AG08396 (cell line): ENCODE results near the gene MCL1.
"Not testable (repeated sequence)": the region's sequence is repeated elsewhere in the genome, so short reads cannot be mapped to it uniquely, and the experiment has no call there.

Experiments used
- DNase-seq: peaks from one replicate; pipeline ENCODE4 v3.0.0; 2012; ENCODE audit warnings: low spot score, mixed read lengths

MCL1 gene

DNA sequence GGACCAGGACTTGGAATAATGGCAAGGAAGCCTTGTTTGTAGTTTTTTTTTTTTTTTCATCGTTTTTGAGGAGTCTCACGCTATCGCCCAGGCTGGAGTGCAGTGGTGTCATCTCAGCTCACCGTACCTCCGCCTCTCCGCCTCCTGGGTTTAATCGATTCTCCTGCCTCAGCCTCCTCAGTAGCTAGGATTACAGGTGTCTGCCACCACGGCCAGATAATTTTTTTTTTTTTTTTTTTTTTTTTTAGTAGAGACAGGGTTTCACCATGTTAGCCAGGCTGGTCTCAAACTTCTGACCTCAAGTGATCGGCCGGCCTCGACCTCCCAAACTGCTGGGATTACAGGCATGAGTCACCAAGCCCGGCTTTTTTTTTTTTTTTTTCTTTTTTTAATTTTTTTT lies 23.0 kb upstream of the MCL1 start:
- not testable (repeated sequence) for DNase-seq

DNA sequence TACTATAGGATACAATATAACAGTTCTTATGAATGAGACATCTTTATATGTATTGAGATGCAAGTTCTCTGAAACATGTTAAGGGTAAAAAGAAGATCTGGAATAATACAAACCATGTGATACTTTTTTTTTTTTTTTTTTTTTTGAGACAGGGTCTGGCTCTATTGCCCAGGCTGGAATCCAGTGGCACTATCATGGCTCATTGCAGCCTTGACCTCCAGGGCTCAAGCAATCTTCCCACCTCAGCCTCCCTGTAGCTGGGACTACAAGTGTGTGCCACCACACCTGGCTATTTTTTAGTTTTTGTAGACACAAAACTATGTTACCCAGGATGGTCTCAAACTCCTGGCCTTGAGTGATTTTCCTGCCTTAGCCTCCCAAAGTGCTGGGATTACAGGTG lies 22.1 kb upstream of the MCL1 start:
- DNase-seq = no peak

DNA sequence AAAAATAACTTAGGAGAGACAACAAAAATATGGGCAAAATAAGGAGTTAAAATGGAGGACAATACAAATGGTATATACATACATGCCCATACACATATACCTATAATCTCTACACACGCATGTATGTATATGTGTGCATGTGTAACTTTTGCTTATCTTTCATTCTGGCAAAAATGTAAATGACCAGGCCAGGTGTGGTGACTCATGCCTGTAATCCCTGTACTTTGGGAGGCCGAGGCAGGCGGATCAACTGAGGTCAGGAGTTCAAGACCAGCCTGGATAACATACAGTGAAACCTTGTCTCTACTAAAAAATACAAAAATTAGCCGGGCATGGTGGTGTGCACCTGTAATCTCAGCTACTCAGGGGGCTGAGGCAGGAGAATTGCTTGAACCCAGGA lies 18.9 kb upstream of the MCL1 start:
- DNase-seq = not testable (repeated sequence)

DNA sequence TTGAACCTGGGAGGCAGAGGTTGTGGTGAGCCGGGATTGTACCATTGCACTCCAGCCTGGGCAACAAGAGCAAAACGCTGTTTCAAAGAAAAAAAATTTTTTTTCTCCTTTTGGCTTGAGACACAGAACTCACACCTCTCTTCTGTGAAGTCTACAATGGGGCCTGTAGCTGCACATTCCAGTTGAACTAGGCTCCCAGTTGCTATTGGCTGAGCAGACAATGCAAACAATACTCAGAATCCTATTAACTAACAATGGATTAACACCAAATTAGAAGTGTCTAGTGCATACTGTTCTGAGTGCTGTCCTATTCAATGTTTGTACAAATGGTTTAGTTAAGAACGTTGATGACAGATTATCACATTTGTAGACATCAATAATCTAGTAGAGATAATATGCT lies 17.6 kb upstream of the MCL1 start:
- DNase-seq = no peak

DNA sequence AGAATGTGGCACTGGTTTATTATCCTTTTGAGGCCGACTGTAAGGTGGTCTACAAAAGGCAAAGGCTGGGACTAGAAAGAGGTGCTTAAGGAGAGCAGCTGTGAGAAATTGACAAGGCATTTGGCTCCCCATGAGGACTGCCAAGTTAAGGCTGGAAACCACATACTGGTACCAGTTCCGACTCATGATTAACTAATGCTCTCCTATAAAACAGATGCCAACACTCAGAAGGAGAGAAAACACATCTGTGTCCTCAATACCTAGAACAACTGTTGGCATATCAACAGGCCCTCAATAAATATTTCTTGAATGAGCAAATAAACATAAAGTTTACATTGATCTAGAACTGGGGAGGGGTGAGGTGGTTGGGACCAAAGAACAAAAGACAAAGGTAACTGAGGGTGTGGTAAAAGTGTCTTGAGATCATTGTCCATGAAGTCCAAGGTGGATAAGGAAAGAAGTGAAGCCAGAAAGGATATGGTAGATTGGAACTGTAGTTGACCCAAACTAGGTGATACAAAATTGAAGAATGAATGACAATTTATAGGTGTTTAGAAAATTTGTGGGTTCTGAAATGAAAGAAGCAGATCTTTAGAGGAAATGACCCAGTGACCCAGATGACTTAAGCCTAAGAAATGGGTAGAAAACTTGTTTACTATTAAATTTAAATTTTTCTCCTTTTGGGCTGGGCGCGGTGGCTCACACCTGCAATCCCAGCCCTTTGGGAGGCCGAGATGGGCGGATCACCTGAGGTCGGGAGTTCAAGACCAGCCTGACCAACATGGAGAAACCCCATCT lies 16.9 kb upstream of the MCL1 start:
- DNase-seq = peak; percentile 75

DNA sequence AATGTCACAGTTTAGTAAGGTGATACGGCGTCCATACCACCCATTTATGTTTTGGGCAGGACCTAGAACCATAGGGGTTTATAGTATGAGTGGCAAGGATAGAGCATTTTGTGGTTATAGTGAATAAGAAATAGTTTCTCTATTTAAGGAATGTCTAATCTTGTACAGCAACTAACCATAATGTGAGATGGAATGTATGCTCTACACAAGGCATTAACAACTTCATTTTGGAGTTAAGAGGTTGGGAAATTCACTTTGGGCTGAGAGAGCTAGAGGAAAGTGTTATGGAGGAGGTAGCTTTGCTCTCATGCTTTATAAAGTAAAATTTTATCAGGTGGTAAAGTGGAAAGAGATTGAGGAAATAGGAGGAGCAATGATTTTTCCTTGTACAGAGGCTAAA lies 3.0 kb upstream of the MCL1 start:
- DNase-seq = no peak

DNA sequence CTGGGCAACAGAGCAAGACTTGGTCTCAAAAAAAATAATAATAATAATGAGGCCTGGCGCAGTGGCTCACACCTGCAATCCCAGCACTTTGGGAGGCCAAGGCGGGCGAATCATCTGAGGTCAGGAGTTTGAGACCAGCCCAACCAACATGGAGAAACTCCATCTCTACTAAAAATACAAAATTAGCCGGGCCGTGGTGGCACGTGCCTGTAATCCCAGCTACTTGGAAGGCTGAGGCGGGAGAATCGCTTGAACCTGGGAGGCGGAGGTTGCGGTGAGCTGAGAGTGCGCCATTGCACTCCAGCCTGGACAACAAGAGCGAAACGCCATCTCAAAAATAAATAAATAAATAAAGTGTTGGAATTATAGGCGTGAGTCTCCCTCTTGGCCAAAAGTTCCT lies 2.6 kb upstream of the MCL1 start:
- DNase-seq = not testable (repeated sequence)

DNA sequence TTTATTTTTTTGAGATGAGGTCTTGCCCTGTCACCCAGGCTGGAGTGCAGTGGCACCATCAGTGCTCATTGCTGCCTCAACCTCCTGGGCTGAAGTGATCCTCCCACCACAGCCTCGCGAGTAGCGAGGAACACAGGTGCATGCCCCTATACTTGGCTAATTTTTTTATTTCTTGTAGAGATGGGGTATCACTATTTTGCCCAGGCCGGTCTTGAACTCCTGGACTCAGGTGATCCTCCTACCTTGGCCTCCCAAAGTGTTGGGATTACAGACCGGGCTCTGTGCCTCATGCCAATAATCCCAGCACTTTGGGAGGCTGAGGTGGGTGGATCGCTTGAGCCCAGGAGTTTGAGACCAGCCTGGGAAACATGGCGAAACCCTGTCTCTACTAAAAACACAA lies 2.0 kb upstream of the MCL1 start:
- DNase-seq = not testable (repeated sequence)

DNA sequence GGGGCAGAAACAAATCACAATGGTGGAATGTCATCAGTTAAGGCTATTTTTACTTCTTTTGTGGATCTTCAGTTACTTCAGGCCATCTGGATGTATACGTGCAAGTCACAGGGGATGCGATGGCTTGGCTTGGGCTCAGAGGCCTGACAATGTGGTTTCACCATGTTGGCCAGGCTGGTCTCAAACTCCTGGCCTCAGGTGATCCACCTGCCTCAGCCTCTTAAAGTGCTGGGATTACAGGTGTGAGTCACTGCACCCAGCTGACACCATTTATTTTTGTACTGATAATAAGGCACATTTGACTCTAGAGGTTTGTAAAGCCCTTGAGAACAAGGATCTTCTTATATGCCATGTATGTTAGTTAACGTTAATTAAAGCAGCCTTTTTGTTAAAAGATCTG lies 1.6 kb upstream of the MCL1 start:
- not testable (repeated sequence) for DNase-seq

DNA sequence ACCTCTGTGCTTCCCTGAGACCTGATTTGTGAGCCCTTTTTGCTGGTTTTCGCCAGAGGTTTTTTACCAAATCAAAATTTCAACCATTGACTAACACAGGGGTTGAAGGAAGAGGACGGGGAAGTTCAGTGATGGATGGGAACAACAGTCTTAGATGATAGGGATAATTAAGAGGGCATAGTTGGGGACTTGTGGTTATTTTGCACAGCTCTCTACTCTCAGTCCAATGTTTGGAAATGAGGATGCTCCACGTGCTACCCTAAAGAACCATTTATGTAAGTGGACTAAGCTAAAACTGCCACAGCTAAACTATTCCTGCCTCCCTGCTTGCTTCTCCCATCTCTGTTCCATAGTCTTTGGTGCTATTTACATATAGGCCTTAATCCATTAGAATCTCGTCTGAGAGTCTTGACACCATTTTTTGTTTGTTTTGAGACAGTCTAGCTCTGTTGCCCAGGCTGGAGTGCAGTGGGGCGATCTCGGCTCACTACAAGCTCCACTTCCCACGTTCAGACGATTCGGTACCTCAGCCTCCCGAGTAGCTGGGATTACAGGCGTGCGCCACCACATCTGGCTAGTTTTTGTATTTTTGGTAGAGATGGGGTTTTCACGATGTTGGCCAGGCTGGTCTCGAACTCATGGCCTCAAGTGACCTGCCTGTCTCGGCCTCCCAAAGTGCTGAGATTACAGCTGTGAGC lies 684 bp upstream of the MCL1 start:
- DNase-seq = no peak

DNA sequence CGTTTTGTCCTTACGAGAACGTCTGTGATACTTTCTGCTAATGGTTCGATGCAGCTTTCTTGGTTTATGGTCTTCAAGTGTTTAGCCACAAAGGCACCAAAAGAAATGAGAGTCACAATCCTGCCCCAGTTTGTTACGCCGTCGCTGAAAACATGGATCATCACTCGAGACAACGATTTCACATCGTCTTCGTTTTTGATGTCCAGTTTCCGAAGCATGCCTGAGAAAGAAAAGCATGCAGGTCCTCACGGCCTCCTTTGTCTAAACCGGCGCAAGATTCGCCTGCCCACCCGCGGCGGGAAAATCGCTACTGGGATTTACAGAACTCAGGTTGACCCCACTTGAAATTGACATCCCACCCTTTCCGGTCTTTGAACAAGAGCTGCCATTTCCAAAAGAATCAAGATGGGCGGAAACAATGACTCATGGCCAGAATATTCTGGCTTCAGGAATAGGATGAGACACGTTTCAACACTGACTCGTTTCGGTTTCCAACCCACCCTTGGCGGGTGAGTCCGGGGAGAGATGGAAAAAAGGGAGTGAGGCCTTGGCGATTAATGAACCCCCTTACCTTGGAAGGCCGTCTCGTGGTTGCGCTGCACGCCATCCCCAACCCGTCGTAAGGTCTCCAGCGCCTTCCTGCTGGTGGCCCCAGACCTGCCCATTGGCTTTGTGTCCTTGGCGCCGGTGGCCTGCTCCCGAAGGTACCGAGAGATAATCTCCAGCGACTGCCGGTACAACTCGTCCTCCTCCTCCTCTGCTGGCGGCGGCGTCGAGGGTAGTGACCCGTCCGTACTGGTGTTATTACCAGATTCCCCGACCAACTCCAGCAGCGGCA lies 919 bp downstream of the MCL1 start:
- peak; percentile 67 for DNase-seq

DNA sequence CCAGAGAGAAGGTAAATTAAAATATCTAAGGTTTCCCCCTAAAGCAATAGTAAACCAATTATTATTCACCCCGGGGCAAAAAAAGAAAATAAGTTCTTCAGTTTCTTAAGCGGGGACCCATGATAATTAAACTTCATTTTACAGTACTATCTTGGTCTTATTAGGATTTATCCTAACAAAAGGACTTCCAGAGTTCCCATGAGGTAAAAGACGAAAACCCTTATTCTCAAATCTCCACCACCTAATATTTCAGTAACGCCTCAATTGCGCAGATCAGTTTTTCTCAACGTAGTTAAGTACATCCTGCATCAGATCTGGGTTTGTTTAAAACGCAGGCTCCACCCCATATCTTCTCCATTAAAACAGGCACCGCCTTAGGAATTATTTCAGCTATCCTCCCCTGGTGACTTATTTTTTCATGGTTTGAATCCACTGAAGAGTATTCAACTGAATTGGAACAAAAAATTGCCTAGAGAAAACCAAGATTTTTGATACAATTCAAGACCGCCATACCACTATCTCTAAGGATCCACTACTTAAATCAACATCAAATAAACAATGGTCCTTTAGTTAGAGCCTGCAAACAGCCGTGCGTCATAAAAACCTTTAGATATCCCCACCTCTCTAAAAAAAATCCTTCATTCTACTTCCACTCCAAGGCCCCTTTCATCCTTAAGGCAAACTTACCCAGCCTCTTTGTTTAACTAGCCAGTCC lies 1.7 kb downstream of the MCL1 start:
- DNase-seq = no peak

DNA sequence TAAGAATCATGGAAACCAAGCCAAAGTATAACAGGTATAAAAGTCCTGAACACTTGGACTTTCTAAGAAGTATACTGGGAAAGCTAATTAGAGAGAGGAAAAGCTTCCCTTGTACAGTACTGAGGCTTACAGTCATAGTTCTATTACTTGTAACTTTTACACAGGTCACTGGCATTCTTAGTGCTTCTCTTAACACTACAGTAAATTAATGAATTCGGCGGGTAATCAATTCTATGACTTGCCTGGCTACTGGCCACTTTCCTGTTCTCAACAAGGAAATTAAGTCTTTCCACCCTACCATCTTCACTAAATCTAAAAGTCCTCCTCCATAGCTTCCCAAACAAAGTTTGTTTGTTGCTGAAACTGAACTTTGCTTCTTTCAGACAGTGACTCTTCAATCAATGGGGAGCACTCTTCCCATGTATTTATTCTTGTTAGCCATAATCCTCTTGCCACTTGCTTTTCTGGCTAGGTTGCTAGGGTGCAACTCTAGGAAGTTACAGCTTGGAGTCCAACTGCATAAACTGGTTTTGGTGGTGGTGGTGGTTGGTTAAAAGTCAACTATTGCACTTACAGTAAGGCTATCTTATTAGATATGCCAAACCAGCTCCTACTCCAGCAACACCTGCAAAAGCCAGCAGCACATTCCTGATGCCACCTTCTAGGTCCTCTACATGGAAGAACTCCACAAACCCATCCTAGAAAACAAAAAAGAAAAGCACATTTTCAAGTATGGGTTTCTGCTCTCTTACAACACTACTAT lies 2.4 kb downstream of the MCL1 start:
- no peak for DNase-seq

DNA sequence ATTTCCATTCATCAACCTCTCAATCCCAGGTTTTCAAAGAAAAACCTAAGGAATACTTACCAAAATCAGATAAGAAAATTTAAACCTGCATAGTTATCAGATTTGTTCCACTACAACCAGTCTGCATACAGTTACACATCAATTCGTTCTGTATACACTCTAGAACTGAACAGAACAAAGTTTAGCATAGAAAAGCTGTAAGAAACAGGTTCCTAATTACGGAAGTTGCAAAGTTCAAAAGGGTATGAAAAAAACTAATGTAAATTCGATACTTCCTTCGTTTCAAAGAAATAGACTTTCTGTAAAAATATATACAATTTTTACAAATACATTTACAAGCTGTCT lies 3.1 kb downstream of the MCL1 start:
- DNase-seq = no peak

DNA sequence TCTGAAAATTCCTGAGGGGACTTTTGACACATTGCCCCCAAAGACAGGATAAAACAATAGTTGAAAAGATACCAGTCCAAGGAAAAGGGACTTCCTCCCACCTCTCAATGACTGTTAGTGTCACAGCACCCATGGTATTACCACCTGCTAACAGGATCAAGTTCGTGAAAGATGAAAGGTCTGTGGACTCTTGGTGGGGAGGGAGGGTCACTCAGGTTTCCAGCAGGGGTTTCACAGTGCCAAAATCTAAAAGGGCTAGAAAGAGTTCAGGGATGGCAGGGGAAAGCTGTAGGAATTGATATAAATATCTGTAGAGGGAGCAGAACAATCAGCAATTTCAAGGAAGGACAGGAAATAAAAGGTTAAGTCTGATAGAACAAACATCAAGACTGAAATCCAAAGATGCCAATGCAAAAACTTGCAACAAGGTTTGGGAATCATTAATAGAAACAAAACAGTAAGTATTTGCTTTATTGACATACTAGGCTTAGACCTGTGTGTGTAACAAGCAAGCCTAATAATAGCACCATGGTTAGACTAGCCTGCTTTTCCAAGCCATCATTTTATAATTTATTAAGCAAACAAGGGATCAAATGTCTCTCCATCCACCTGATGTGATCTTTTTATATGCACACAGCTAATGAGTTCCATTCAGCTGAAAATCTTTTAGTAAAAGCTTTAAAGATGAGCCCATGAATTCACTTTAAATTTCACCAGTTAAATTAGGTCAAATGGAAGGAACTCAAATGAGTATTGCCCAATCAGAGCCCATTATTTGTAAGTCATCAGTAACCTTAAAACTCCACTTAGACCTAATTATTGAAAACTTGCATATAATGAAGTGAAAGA lies 3.7 kb downstream of the MCL1 start:
- no peak for DNase-seq

DNA sequence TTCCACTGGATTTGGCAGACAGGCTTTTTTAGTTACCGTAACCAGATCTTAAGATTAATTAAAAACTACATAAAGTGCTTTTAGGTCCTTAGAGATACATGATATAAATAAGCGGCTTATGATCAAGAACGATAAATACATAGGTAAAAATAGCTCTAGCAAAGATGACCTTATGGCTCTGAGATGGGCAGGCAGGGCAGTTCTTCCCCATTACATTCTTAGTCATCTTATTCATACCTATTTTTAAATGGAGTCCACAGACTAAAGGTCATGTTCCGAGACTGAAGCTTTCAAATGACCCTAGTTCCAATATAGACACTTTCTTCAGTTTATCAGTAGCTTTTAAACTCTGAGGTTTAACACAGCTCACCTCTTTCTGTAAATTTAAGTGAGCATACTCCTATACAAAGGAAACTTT lies 4.3 kb downstream of the MCL1 start:
- no peak for DNase-seq

DNA sequence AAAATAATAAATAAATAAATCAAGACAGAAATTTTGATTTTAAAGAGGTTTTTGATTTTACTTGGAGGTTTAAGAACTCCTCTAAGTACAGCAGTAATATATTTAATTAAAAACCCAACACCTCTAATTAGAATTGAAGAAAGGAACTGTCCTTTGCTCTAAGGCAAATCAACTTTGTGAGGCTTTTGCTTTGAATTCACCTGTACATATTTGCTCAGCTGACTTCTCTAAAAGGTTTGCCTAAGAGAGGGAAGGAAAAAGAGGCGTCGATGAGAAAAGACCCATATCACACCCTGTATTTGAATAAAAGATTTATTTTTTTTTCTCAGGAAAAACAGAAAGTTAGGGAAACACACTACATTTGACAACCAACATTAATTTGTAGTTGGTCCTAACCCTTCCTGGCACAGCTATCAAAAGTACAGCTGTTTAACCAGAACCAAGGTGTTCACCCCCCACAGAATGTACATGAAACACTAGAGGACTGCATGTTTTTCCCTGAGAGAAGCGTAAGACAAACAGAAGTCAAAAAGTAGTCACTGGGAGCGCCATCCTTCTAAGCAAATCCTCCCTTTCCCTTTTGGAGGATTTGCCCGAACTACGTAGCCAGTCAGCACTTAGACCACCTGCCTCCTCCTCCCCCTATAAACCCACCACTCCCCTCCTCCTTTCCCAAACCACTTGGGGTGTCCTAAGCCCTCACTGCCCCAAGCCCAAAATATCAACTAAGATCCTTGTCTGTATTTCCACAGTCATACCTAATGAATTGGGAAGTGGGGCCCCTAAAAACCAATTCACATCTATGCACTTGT lies 4.9 kb downstream of the MCL1 start:
- DNase-seq = no peak

DNA sequence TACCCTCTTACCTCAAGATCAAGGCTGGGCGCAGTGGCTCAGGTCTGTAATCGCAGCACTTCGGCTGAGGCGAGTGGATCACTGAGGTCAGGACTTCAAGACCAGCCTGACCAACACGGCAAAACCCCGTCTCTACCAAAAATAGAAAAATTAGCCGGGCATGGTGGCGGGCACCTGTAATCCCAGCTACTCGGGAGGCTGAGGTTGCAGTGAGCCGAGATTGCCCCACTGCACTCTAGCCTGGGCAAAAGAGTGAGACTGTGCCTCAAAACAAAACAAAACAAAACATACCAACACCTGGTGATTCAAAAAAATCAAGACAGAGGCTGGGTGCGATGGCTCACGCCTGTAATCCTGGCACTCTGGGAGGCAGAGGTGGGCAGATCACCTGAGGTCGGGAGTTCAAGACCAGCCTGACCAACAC lies 5.8 kb downstream of the MCL1 start:
- not testable (repeated sequence) for DNase-seq

DNA sequence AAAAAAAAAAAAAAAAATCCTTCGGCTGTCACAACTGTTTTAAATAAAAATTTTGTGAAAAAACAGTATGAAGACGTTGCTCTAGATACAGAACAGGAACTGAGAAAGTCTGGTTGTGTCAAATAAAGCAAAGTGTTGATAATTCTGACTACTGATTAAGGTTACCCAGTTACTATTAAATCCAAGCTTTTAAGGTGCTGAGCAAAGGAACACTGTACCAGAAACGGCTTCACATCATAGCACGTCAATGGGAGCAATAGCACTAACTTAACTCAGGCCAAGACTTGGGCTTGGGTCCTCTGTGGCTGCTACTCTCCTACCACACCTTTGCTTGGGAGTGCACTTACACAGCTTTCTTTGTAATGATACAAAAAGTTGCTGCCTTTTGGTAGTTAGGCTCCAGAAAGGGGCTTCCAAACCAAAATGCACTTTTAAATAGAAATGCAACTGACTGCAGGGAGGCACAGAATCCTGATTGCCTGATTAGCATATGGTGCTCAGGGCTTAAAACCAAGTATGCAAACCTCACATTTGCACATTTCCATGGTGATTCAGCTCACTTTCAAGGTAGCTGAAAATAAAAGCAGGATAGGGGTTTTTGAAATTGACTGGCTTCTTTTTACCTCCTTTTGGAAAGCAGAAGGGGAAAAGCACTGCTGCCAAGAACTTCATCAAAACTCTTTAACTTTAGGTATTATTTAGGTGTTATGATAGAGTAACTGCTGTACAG lies 6.3 kb downstream of the MCL1 start:
- no peak for DNase-seq
